GM12878 (cell line): ENCODE data around the gene USE1. TPM values are rescaled to one million over a fixed set of nuclear protein-coding genes. Genes with fewer than 3 reads are reported as not detected.

Experiments used
- ATAC-seq: fragments of 200-7000 bp; cut with Tn5 transposase; 3 replicates; pipeline ENCODE4 v1.9.1; 2020; ENCODE audit warnings: mild to moderate bottlenecking, moderate library complexity
- BruUV-seq: library from RNA; stranded (reverse); fragments of 400-500 nt; replicated peaks from 2 replicates; lab custom pipeline; 2021; lab: Mats Ljungman, UMichigan
- CTCF ChIA-PET: fragments of 300-600 bp; sonication (Branson Sonifier 250); formaldehyde crosslinking; extraction: SDS; loops from one replicate; lab custom pipeline; 2021; ENCODE audit warnings: inconsistent platforms; lab: Yijun Ruan, JAX
- POLR2A ChIA-PET: fragments of 350-600 bp; formaldehyde crosslinking; extraction: SDS; loops from one replicate; lab custom pipeline; 2021; ENCODE audit warnings: inconsistent platforms; lab: Charles Lee
- RAD21 ChIA-PET: fragments of 300-600 bp; sonication (Branson Sonifier 250); formaldehyde crosslinking; loops from one replicate; lab custom pipeline; 2023; ENCODE audit warnings: antibody characterized with exemption; ENCODE audit not compliant: unreplicated experiment; lab: Charles Lee
- SMC1A ChIA-PET: fragments of 300-600 bp; sonication (Branson Sonifier 250); formaldehyde crosslinking; loops from one replicate; lab custom pipeline; 2023; ENCODE audit not compliant: unreplicated experiment, uncharacterized antibody; lab: Charles Lee
- DNase-seq: peaks from one replicate; pipeline ENCODE4 v3.0.0-alpha.2; 2011; ENCODE audit warnings: low read depth, low spot score
- FAIRE-seq: peaks from 3 replicates; lab custom pipeline; 2011; peaks lifted over from hg19 to GRCh38; lab: Jason Lieb, UNC
- H2AFZ ChIP-seq: 2 replicates; pipeline ENCODE4 v1.6.0; 2011; ENCODE audit warnings: low read depth, low read length, control low read depth; ENCODE audit not compliant: control insufficient read depth
- H3K27ac ChIP-seq: 2 replicates; pipeline ENCODE4 v1.5.1; 2011; ENCODE audit warnings: control low read depth; ENCODE audit not compliant: control insufficient read depth, insufficient read depth
- H3K27me3 ChIP-seq, 2 experiments: replicated peaks in 1 of 2; 2 replicates each; pipeline versions ENCODE4 v1.6.0 to v1.6.1; 2011; ENCODE audit warnings: low read length in 1 of 2; ENCODE audit not compliant: control insufficient read depth in 2 of 2, insufficient read depth in 2 of 2
- H3K36me3 ChIP-seq, 2 experiments: 2 replicates each; pipeline ENCODE4 v1.5.1; 2011; ENCODE audit warnings: low read length in 1 of 2; ENCODE audit not compliant: control insufficient read depth in 2 of 2, insufficient read depth in 2 of 2
- H3K4me1 ChIP-seq: 2 replicates; pipeline ENCODE4 v1.6.1; 2011; ENCODE audit warnings: mild to moderate bottlenecking, low read length, moderate library complexity, mixed read lengths; ENCODE audit not compliant: control insufficient read depth, insufficient read depth
- H3K4me2 ChIP-seq: 2 replicates; pipeline ENCODE4 v1.6.0; 2011; ENCODE audit warnings: control low read depth; ENCODE audit not compliant: control insufficient read depth, insufficient read depth
- H3K4me3 ChIP-seq: fragments of 200-600 bp; sonication (generic); 2 replicates; pipeline ENCODE4 v1.5.1; 2016
- H3K79me2 ChIP-seq: 2 replicates; pipeline ENCODE4 v1.6.0; 2011; ENCODE audit warnings: low read length; ENCODE audit not compliant: control insufficient read depth, insufficient read depth
- H3K9ac ChIP-seq: 2 replicates; pipeline ENCODE4 v1.8.0; 2011; ENCODE audit warnings: low read length, control low read depth, mixed read lengths; ENCODE audit not compliant: control insufficient read depth, insufficient read depth
- H3K9me3 ChIP-seq: replicated peaks from 3 replicates; pipeline ENCODE4 v1.5.1; 2011; ENCODE audit warnings: mild to moderate bottlenecking, low read length; ENCODE audit not compliant: control insufficient read depth, insufficient read depth
- H4K20me1 ChIP-seq: 2 replicates; pipeline ENCODE4 v1.6.0; 2011; ENCODE audit not compliant: control insufficient read depth, insufficient read depth
- DPF2 ChIP-seq: fragments of 450-650 bp; IDR thresholded peaks from 2 replicates; pipeline ENCODE4 v1.6.1; 2017; ENCODE audit warnings: mild to moderate bottlenecking
- EGR1 ChIP-seq, 2 experiments: IDR thresholded peaks; 1 replicate in 1 of 2; 2 replicates in 1 of 2; pipeline ENCODE4 v1.6.1; 2011 to 2012; ENCODE audit warnings: low read depth in 2 of 2, low read length in 2 of 2, borderline replicate concordance in 1 of 2, mild to moderate bottlenecking in 1 of 2, moderate library complexity in 1 of 2
- NR2C2 ChIP-seq: IDR thresholded peaks from 2 replicates; pipeline ENCODE4 v1.6.1; 2011; ENCODE audit warnings: borderline replicate concordance, low read depth; ENCODE audit not compliant: control insufficient read depth, insufficient read length
- TCF3 ChIP-seq: IDR thresholded peaks from 2 replicates; pipeline ENCODE4 v1.6.1; 2012; ENCODE audit warnings: low read depth, mild to moderate bottlenecking, low read length, borderline replicate concordance; ENCODE audit not compliant: insufficient read depth
- ZNF622 ChIP-seq: fragments of 450-650 bp; IDR thresholded peaks from 2 replicates; pipeline ENCODE4 v1.6.1; 2017; ENCODE audit warnings: mild to moderate bottlenecking, inconsistent platforms
- WGBS: methylation state at CpG from one replicate; pipeline ENCODE4 v1.1.6; 2016; ENCODE audit warnings: low lambda C conversion rate; ENCODE audit not compliant: insufficient replicate concordance, insufficient coverage; ENCODE audit errors: missing lambda C conversion rate; 5-methylcytosine and 5-hydroxymethylcytosine counted together
- in situ Hi-C: fragments of 300-500 bp; cut with MboI; formaldehyde crosslinking; loops from 9 replicates; pipeline ENCODE4 v1.14.3; 2018; ENCODE audit warnings: mixed read lengths
- intact Hi-C: fragments of 100-400 bp; cut with micrococcal nuclease; formaldehyde crosslinking; loops from one replicate; pipeline ENCODE4 v1.14.2; 2022; ENCODE audit not compliant: unreplicated experiment
- polyA plus RNA-seq, 11 experiments: library from polyadenylated mRNA; depleted of rRNA in 4 of 11; unstranded in 6 of 11; stranded (reverse) in 5 of 11; fragments of >200 nt; fragmentation: Nextera tagmentation in 4 of 11; fragmentation: Illumina TruSeq in 1 of 11; extraction: Ambion mirVana in 4 of 11; extraction: Trizol in 1 of 11; gene quantifications; 1 replicate in 1 of 11; 2 replicates in 10 of 11; pipeline versions ENCODE4 v1.2.1 to v1.2.3, GENCODE V29; 2011 to 2016; ENCODE audit warnings: inconsistent platforms in 2 of 11, missing spikeins in 2 of 11, low read depth in 1 of 11
- total RNA-seq, 4 experiments: library from RNA; depleted of rRNA in 3 of 4; stranded (reverse); fragments of >200 nt in 3 of 4; fragmentation: Illumina TruSeq in 1 of 4; extraction: Trizol in 1 of 4; gene quantifications; 2 replicates each; pipeline versions ENCODE4 v1.2.1 to v1.2.3, GENCODE V29; 2013 to 2021

Gene USE1
- total and polyA plus RNA-seq, 10 of the 15 experiments (the other 5 are each of a cell fraction or from before 2014, with no cell fraction given) = 9.7 to 24.0 (median 16.1) TPM

- H3K4me3 ChIP-seq = peak overlapping the region; percentile 89
- BruUV-seq = no TSS peak
- ChIA-PET SMC1A (interaction anchor here (0.7 to 1.7 kb wide), 5 partner anchors 9 to 164 kb away, joined by 3 to 5 read pairs (median 3); partner anchors contain the start of gene USE1), RAD21 (interaction anchor here (0.7 to 3.1 kb wide), 7 partner anchors 10 to 169 kb away, joined by 4 to 21 read pairs (median 6); partner anchors contain the start of genes BABAM1, HAUS8, OCEL1 and USE1), CTCF (interaction anchor here (0.6 to 3.9 kb wide), 15 partner anchors 7 to 520 kb away, joined by 3 to 24 read pairs (median 4); partner anchors contain the start of genes OCEL1 and USE1), POLR2A (interaction anchor here (0.6 to 3.3 kb wide), 7 partner anchors 9 to 1119 kb away, joined by 3 to 31 read pairs (median 4); partner anchors contain the start of genes ANKLE1, MRPL34, NR2F6 and OCEL1)
- ATAC-seq (no peak), FAIRE-seq (no peak), DNase-seq (no peak)
- no peaks in the 10 kb centered on the region for H4K20me1 ChIP-seq
- in situ Hi-C loops (no loop called here), intact Hi-C loops (loop anchor here (2.0 kb wide), 1 partner anchor 161 kb away; the partner anchor contains the start of genes HAUS8 and MYO9B)
- WGBS = 38% methylated on average over 5 of the region's 27 CpGs
- TF ChIP-seq DPF2 = 0 out of 2 replicates have a peak, but pooled peaks have one; percentile 16
- TF ChIP-seq EGR1 (IDR thresholded peaks at IDR 0.05; ENCODE audit: borderline replicate concordance in 1 of 2, low read depth in 2 of 2, low read length in 2 of 2) = peak in 1 of 2 experiments; percentile 0; a peak in 1 of 3 replicates
- TF ChIP-seq ZNF622 = no peak
- no peak for TF ChIP-seq TCF3
- no peak for TF ChIP-seq NR2C2
- H3K4me1 ChIP-seq = 0 out of 2 replicates have a peak, but pooled peaks cover 4% of the 10 kb centered on the region
- peak overlapping the region; percentile 50; the same call in 1 of the 2 replicates for H3K27ac ChIP-seq
- peak overlapping the region; percentile 90 for H2AFZ ChIP-seq
- H3K9ac ChIP-seq = peak overlapping the region; percentile 77; the same call in 1 of the 2 replicates
- H3K79me2 ChIP-seq = peaks cover 10% of the 10 kb centered on the region
- no peaks in the 10 kb centered on the region for H3K27me3 ChIP-seq
- peaks cover 0 to 2% of the 10 kb centered on the region in 2 experiments; a peak in 1 of 4 replicates for H3K36me3 ChIP-seq
- no peaks in the 10 kb centered on the region for H3K9me3 ChIP-seq
- H3K4me2 ChIP-seq = peak overlapping the region; percentile 98; the same call in 1 of the 2 replicates
Observed at GRCh38 chr19:17235971-17236777, 21.0 kb downstream of the USE1 start.
